Measurements from ENCODE around the gene GAREM2. TPM values are rescaled to one million over a fixed set of nuclear protein-coding genes. Genes with fewer than 3 reads are reported as not detected.

Gene GAREM2
- total RNA-seq, 4 donors from 2014 or later: 1.8 to 5.5 (median 3.3) TPM

GRCh38 chr2:26203906-26204305 lies 31.0 kb downstream of the GAREM2 start:
- 82 to 92% methylated on average over 7 of the region's 7 CpGs for WGBS, 2 donors (ENCODE audit: low coverage in 1 of 2)
- H3K27ac ChIP-seq: no peak overlapping the region
- TF ChIP-seq EP300 (IDR thresholded peaks at IDR 0.05): no peak
- TF ChIP-seq POLR2A (IDR thresholded peaks at IDR 0.05): no peak
- TF ChIP-seq, protein P1, sequence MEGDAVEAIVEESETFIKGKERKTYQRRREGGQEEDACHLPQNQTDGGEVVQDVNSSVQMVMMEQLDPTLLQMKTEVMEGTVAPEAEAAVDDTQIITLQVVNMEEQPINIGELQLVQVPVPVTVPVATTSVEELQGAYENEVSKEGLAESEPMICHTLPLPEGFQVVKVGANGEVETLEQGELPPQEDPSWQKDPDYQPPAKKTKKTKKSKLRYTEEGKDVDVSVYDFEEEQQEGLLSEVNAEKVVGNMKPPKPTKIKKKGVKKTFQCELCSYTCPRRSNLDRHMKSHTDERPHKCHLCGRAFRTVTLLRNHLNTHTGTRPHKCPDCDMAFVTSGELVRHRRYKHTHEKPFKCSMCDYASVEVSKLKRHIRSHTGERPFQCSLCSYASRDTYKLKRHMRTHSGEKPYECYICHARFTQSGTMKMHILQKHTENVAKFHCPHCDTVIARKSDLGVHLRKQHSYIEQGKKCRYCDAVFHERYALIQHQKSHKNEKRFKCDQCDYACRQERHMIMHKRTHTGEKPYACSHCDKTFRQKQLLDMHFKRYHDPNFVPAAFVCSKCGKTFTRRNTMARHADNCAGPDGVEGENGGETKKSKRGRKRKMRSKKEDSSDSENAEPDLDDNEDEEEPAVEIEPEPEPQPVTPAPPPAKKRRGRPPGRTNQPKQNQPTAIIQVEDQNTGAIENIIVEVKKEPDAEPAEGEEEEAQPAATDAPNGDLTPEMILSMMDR (IDR thresholded peaks at IDR 0.05): no peak
- TF ChIP-seq POLR2AphosphoS5 (IDR thresholded peaks at IDR 0.05): no peak
- no peak overlapping the region for H3K4me3 ChIP-seq
- H3K36me3 ChIP-seq: peaks cover 22 to 98% of the 10 kb centered on the region in 2 donors
- no peaks in the 10 kb centered on the region for H3K27me3 ChIP-seq
- H3K4me1 ChIP-seq: no peaks in the 10 kb centered on the region
- no peak for ATAC-seq
- H3K9me3 ChIP-seq: no peaks in the 10 kb centered on the region

GRCh38 chr2:26212011-26212410 lies 39.1 kb downstream of the GAREM2 start:
- H3K9me3 ChIP-seq: no peaks in the 10 kb centered on the region
- no peak overlapping the region for H3K4me3 ChIP-seq
- no peak overlapping the region for H3K27ac ChIP-seq
- ATAC-seq: no peak
- H3K36me3 ChIP-seq: peaks cover 0 to 98% of the 10 kb centered on the region in 2 donors
- WGBS, 2 donors (ENCODE audit: low coverage in 1 of 2): 87 to 100% methylated on average over 2 to 4 of the region's 5 CpGs
- no peaks in the 10 kb centered on the region for H3K27me3 ChIP-seq
- no peaks in the 10 kb centered on the region for H3K4me1 ChIP-seq
- TF ChIP-seq, protein P1 (IDR thresholded peaks at IDR 0.05): no peak
- TF ChIP-seq POLR2A (IDR thresholded peaks at IDR 0.05) (no peak), EP300 (IDR thresholded peaks at IDR 0.05) (no peak), POLR2AphosphoS5 (IDR thresholded peaks at IDR 0.05) (no peak)

DNA sequence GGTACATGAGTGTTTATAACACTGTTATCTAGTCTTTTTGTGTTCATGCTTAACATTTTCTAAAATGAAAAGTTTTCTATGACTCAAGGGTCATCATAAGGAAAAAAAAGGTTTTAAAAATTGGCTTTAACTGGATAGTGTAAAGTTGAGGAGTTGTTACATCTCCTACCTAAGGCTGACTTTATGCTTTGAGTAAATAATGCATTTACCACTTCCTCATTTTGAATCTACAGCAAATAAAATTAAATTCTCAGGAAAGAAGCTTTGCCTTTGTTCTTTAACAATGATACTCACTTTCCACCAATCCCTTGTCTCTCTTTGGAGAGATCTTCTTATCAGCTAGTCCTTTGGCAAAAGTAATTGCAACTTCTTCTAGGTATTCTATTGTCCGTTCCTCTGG lies 41.9 kb downstream of the GAREM2 start:
- TF ChIP-seq POLR2AphosphoS5 (IDR thresholded peaks at IDR 0.05): no peak
- H3K27me3 ChIP-seq: no peaks in the 10 kb centered on the region
- H3K36me3 ChIP-seq: peaks cover 0 to 96% of the 10 kb centered on the region in 2 donors
- H3K9me3 ChIP-seq: no peaks in the 10 kb centered on the region
- no peak overlapping the region for H3K4me3 ChIP-seq
- WGBS, 2 donors (ENCODE audit: low coverage in 1 of 2): 75% methylated on average over 1 of the region's 1 CpG; no CpG with 5 or more reads in 1 of the 2 donors
- H3K27ac ChIP-seq: no peak overlapping the region
- no peak for ATAC-seq
- no peaks in the 10 kb centered on the region for H3K4me1 ChIP-seq

- Histone ChIP-seq H3K36me3 (peaks cover 0 to 96% of the 10 kb centered on the region in 2 donors), H3K27ac (no peak overlapping the region), H3K9me3 (no peaks in the 10 kb centered on the region), H3K27me3 (no peaks in the 10 kb centered on the region), H3K4me1 (no peaks in the 10 kb centered on the region), H3K4me3 (no peak overlapping the region)
- TF ChIP-seq, protein P1 (IDR thresholded peaks at IDR 0.05): no peak
- TF ChIP-seq POLR2A (IDR thresholded peaks at IDR 0.05) (no peak), POLR2AphosphoS5 (IDR thresholded peaks at IDR 0.05) (no peak), EP300 (IDR thresholded peaks at IDR 0.05) (no peak)
- WGBS, 2 donors (ENCODE audit: low coverage in 1 of 2): 100% methylated on average over 1 of the region's 1 CpG; no CpG with 5 or more reads in 1 of the 2 donors
- no peak for ATAC-seq
Measured at GRCh38 chr2:26215833-26216232, 42.9 kb downstream of the GAREM2 start.

DNA sequence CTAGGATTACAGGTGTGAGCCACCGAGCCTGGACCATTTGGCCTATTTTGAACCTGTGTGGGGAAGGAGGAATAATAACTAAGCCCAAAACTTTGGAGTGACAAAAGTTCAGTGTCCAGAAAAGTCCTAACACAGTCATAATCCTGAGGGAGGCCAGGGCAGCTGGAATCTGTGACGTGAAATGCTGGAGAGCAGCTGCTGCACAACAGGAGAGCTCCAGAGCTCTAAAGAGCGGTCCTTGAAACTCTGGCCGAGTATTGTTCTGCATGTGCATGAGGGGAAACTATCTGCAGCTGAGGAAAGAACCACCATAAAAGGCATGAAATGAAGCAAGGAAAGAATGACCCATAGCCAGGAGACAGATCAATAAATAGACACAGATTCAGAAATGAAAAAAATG lies 43.7 kb downstream of the GAREM2 start:
- 80 to 96% methylated on average over 2 to 3 of the region's 4 CpGs for WGBS, 2 donors (ENCODE audit: low coverage in 1 of 2)
- H3K27ac ChIP-seq: no peak overlapping the region
- peaks cover 0 to 96% of the 10 kb centered on the region in 2 donors for H3K36me3 ChIP-seq
- H3K4me1 ChIP-seq: no peaks in the 10 kb centered on the region
- no peaks in the 10 kb centered on the region for H3K27me3 ChIP-seq
- no peak for TF ChIP-seq EP300 (IDR thresholded peaks at IDR 0.05)
- TF ChIP-seq POLR2A (IDR thresholded peaks at IDR 0.05): no peak
- TF ChIP-seq, protein P1 (IDR thresholded peaks at IDR 0.05): no peak
- TF ChIP-seq POLR2AphosphoS5 (IDR thresholded peaks at IDR 0.05): no peak
- no peak overlapping the region for H3K4me3 ChIP-seq
- no peak for ATAC-seq
- H3K9me3 ChIP-seq: no peaks in the 10 kb centered on the region
